Heart left ventricle (tissue), 13 donors: ENCODE measurements around the gene STEAP3.

Experiments used
- CTCF ChIP-seq, 12 donors: fragments of 200-600 bp; sonication (generic) in 4 of 12; IDR thresholded peaks; one replicate each; pipeline versions ENCODE4 v1.5.0 to v1.8.0; 2018 to 2022; ENCODE audit warnings: antibody characterized with exemption in 12 of 12, mild to moderate bottlenecking in 5 of 12
- POLR2A ChIP-seq, 2 donors: fragments of 450-650 bp; IDR thresholded peaks; one replicate each; pipeline ENCODE4 v1.6.1; 2017; ENCODE audit warnings: antibody characterized with exemption in 2 of 2, mild to moderate bottlenecking in 2 of 2, moderate library complexity in 2 of 2
- donor health status: ischemic (EF 13 %, LVEDD 7.1; RV severe dilation, severe dysfunction).
- donor health status: DM: no; HTN: yes; CAD: no.
- donor health status: DM: no; HTN: no; CAD: no.
- donor health status: ischemic (EF 25% LVEDD 6.9; RV normal size, moderate dysfunction).
- donor health status: ischemic (EF 25% LVEDD 5.7; RV mildly dilated, moderate dysfunction).
- donor health status: ischemic (EF 35%, LVEDD 5.7; RV mildly dilated, moderate dysfunction).
- donor health status: nonischemic (EF 11% LVEDD 7.7; RV severe dilation, severe dysfunction).
- donor health status: DM: yes; HTN: yes; CAD: no.
- donor health status: PGD.
- donor health status: ischemic (EF 29% LVEDD 5.4; RV normal size, mild dysfunction).
- donor health status: nonischemic (EF 23%, LVEDD 6.1; RV moderate dilation, normal function).

- no peak for TF ChIP-seq CTCF (IDR thresholded peaks at IDR 0.05)
- TF ChIP-seq POLR2A (IDR thresholded peaks at IDR 0.05), result no peak
These were observed 82.0 kb downstream of the STEAP3 start for GRCh38 chr2:119305497-119306195.
